Body of pancreas (tissue), 4 donors: ENCODE measurements around the gene KIRREL3.

ENCODE experiments used
- CTCF ChIP-seq, 7 experiments: fragments of 450-650 bp in 4 of 7; fragments of 200-600 bp in 3 of 7; sonication (generic) in 3 of 7; IDR thresholded peaks; one replicate each; pipeline ENCODE4 v1.5.1; 2016 to 2019; ENCODE audit warnings: antibody characterized with exemption in 7 of 7
- POLR2A ChIP-seq, 3 donors: fragments of 450-650 bp; IDR thresholded peaks; one replicate each; pipeline ENCODE4 v1.6.1; 2016; ENCODE audit warnings: antibody characterized with exemption in 3 of 3, mild to moderate bottlenecking in 2 of 3

GRCh38 chr11:126589492-126589803 lies 411.1 kb downstream of the KIRREL3 start:
- TF ChIP-seq POLR2A (IDR thresholded peaks at IDR 0.05) (no peak), CTCF (IDR thresholded peaks at IDR 0.05) (no peak)
